MCF 10A (cell line): Measurements from ENCODE around the gene SLMAP. TPM values are rescaled to one million over a fixed set of nuclear protein-coding genes. Genes with fewer than 3 reads are reported as not detected.
"Not testable (repeated sequence)": the region's sequence is repeated elsewhere in the genome, so short reads cannot be mapped to it uniquely, and the experiment has no call there.

Experiments
- BruUV-seq: library from RNA; stranded (reverse); fragments of 400-500 nt; replicated peaks from 2 replicates; lab custom pipeline; 2021; lab: Mats Ljungman, UMichigan
- CTCF ChIA-PET: fragments of 300-600 bp; sonication (Branson Sonifier 250); formaldehyde crosslinking; extraction: SDS; loops from one replicate; lab custom pipeline; 2021; ENCODE audit warnings: antibody characterized with exemption, inconsistent platforms; lab: Yijun Ruan, JAX
- POLR2A ChIA-PET: fragments of 300-600, 350-650 bp; sonication (Branson Sonifier 250); formaldehyde crosslinking; extraction: SDS; loops from one replicate; lab custom pipeline; 2020; ENCODE audit warnings: antibody characterized with exemption, inconsistent platforms; lab: Yijun Ruan, JAX
- DNase-seq: peaks from one replicate; pipeline ENCODE4 v3.0.0-alpha.2; 2018; ENCODE audit not compliant: unreplicated experiment
- H3K27ac Mint-ChIP-seq: one replicate; pipeline ENCODE4 v1.8.0; 2022; ENCODE audit warnings: mild to moderate bottlenecking, low read depth, mixed read lengths; ENCODE audit not compliant: unreplicated experiment
- H3K27me3 Mint-ChIP-seq: one replicate; pipeline ENCODE4 v1.8.0; 2022; ENCODE audit warnings: mixed read lengths; ENCODE audit not compliant: insufficient read depth, unreplicated experiment
- H3K36me3 Mint-ChIP-seq: one replicate; pipeline ENCODE4 v1.8.0; 2022; ENCODE audit warnings: mild to moderate bottlenecking, moderate library complexity, mixed read lengths; ENCODE audit not compliant: insufficient read depth, unreplicated experiment
- H3K4me1 Mint-ChIP-seq: one replicate; pipeline ENCODE4 v1.8.0; 2022; ENCODE audit warnings: mixed read lengths; ENCODE audit not compliant: insufficient read depth, unreplicated experiment
- H3K4me3 Mint-ChIP-seq: one replicate; pipeline ENCODE4 v1.8.0; 2022; ENCODE audit warnings: mild to moderate bottlenecking, moderate library complexity, mixed read lengths; ENCODE audit not compliant: unreplicated experiment
- H3K9me3 Mint-ChIP-seq: one replicate; pipeline ENCODE4 v1.8.0; 2022; ENCODE audit warnings: mixed read lengths; ENCODE audit not compliant: unreplicated experiment
- CTCF ChIP-seq: fragments of 200-600 bp; IDR thresholded peaks from one replicate; pipeline ENCODE4 v1.8.0; 2022; ENCODE audit warnings: antibody characterized with exemption, mild to moderate bottlenecking; ENCODE audit not compliant: unreplicated experiment
- intact Hi-C: fragments of 100-400 bp; cut with micrococcal nuclease; formaldehyde crosslinking; loops from 2 replicates; pipeline ENCODE4 v1.14.1; 2022
- total RNA-seq: library from RNA; stranded (reverse); gene quantifications from 2 replicates; pipeline ENCODE4 v1.2.3, GENCODE V29; 2022

The SLMAP gene
- total RNA-seq, 1 experiment from 2014 or later = 77.9 TPM

DNA sequence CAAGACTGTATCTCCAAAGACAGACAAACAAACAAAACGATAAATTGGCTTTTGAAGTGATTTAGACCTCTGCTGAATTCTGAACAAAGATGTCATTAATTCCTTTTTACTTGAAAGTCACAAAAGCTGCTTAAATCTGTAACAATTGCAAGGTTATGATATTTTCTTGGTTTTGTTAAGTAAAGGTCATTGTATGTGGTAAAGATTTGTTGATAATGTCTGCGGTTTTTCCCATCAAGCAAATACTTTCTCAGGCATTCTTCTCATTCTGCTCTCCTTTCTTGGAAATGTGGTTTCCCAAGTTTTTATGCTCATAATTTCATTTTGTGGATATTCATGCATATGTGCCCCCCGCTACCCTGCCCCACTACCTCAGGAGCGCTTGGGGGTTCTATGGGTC, 116.5 kb downstream of the SLMAP start:
- intact Hi-C loops = no loop called here
- no peak for TF ChIP-seq CTCF
- ChIA-PET POLR2A (no interaction called here), CTCF (no interaction called here)
- H3K36me3 Mint-ChIP-seq = peaks cover 5% of the 10 kb centered on the region
- H3K4me3 Mint-ChIP-seq = no peak overlapping the region
- no peak overlapping the region for H3K27ac Mint-ChIP-seq
- no peaks in the 10 kb centered on the region for H3K9me3 Mint-ChIP-seq
- BruUV-seq = no TSS peak
- H3K27me3 Mint-ChIP-seq = no peaks in the 10 kb centered on the region
- no peaks in the 10 kb centered on the region for H3K4me1 Mint-ChIP-seq
- no peak for DNase-seq

DNA sequence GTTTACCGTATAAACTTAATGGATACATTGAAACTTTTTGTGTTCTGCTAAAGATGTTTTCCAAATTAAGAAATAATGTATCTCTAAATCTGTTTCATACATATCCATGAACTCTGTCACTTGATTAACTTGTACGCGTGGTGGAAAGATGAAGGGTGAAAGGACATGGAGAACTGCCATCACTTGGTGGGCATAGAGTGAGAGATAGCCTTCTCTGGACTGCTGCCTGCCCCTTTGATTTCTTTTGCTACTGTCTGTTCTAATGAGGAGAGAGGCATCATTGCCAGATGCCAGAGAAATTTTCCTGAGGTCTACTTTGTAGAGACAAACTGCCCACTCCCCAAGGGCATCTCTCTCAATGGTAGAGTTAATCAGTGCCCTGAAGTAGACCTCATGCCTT, 120.5 kb downstream of the SLMAP start:
- Mint-ChIP-seq H3K27ac (no peak overlapping the region), H3K4me1 (no peaks in the 10 kb centered on the region), H3K9me3 (no peaks in the 10 kb centered on the region), H3K36me3 (peaks cover 5% of the 10 kb centered on the region), H3K27me3 (no peaks in the 10 kb centered on the region), H3K4me3 (no peak overlapping the region)
- ChIA-PET POLR2A (interaction anchor here (0.8 kb wide), 1 partner anchor 19 kb away, joined by 3 read pairs; no protein-coding TSS in a partner anchor), CTCF (interaction anchor here (0.6 kb wide), 1 partner anchor 20 kb away, joined by 3 read pairs; no protein-coding TSS in a partner anchor)
- no peak for DNase-seq
- TF ChIP-seq CTCF = no peak
- no TSS peak for BruUV-seq
- intact Hi-C loops = no loop called here

DNA sequence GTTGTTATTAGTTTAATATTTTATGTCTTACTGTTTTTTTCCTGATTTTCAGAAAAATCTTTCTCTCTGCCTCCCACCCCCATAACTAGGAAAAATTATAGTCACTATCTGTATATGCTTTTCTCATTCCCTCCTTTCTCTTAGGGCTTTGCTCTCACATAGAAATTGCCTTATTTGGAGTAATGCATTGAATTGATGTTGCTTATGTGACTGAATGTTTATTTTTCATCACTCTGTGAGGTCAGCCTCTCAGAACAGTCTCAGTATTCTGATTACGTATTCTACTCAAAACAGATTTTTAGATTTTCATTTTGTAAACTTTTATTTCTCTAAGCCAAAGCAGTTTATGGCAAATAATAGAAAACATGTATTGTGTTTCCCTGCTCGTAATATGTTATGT, 121.0 kb downstream of the SLMAP start:
- H3K4me3 Mint-ChIP-seq = no peak overlapping the region
- no TSS peak for BruUV-seq
- H3K36me3 Mint-ChIP-seq = peaks cover 5% of the 10 kb centered on the region
- no peak for DNase-seq
- no peak for TF ChIP-seq CTCF
- no peaks in the 10 kb centered on the region for H3K27me3 Mint-ChIP-seq
- intact Hi-C loops = no loop called here
- POLR2A ChIA-PET = no interaction called here
- CTCF ChIA-PET = interaction anchor here (0.6 kb wide), 1 partner anchor 59 kb away, joined by 3 read pairs; no protein-coding TSS in a partner anchor
- no peak overlapping the region for H3K27ac Mint-ChIP-seq
- no peaks in the 10 kb centered on the region for H3K4me1 Mint-ChIP-seq
- H3K9me3 Mint-ChIP-seq = no peaks in the 10 kb centered on the region

- H3K4me1 Mint-ChIP-seq, H3K4me3 Mint-ChIP-seq, H3K9me3 Mint-ChIP-seq, BruUV-seq, H3K27ac Mint-ChIP-seq, H3K27me3 Mint-ChIP-seq, intact Hi-C loops, DNase-seq: not testable (repeated sequence)
- ChIA-PET POLR2A (interaction anchor here (0.7 kb wide), 1 partner anchor 27 kb away, joined by 3 read pairs; no protein-coding TSS in a partner anchor), CTCF (interaction anchor here (0.7 kb wide), 3 partner anchors 44 to 171 kb away, joined by 3 to 4 read pairs (median 3); no protein-coding TSS in a partner anchor)
- peaks cover 61% of the 10 kb centered on the region for H3K36me3 Mint-ChIP-seq
Measured at GRCh38 chr3:57884436-57884835, 128.3 kb downstream of the SLMAP start.

- ChIA-PET CTCF (no interaction called here), POLR2A (interaction anchor here (0.6 kb wide), 2 partner anchors 152 to 263 kb away, joined by 3 read pairs; no protein-coding TSS in a partner anchor)
- Mint-ChIP-seq H3K4me3 (no peak overlapping the region), H3K27ac (no peak overlapping the region), H3K36me3 (peaks cover 55% of the 10 kb centered on the region), H3K27me3 (no peaks in the 10 kb centered on the region), H3K9me3 (no peaks in the 10 kb centered on the region), H3K4me1 (no peaks in the 10 kb centered on the region)
- BruUV-seq = no TSS peak
- no peak for TF ChIP-seq CTCF
- no peak for DNase-seq
- intact Hi-C loops = no loop called here
Measured at GRCh38 chr3:57889807-57890206, 133.7 kb downstream of the SLMAP start.
